ENCODE results near the gene NUP153. TPM values are rescaled to one million over a fixed set of nuclear protein-coding genes. Genes with fewer than 3 reads are reported as not detected.

The NUP153 gene
- polyA plus RNA-seq, 1 of the 3 experiments (the other 2 are of a cell fraction) = 10.5 TPM

GRCh38 chr6:17683428-17683827 lies 23.3 kb downstream of the NUP153 start (continued):
- no peak for TF ChIP-seq ZBTB33 (IDR thresholded peaks at IDR 0.05; ENCODE audit: borderline replicate concordance, low read depth)
- TF ChIP-seq FOXJ3 (CRISPR knock-in tag; IDR thresholded peaks at IDR 0.05) = no peak
- TF ChIP-seq CHD2 (IDR thresholded peaks at IDR 0.05; ENCODE audit: low read length, partially characterized antibody) = no peak
- no peak for TF ChIP-seq POLR2AphosphoS5 (IDR thresholded peaks at IDR 0.05; ENCODE audit: low read depth, low read length)
- no peak for TF ChIP-seq REST (IDR thresholded peaks at IDR 0.05; ENCODE audit: low read depth, low read length)
- no peak for TF ChIP-seq YY1 (IDR thresholded peaks at IDR 0.05; ENCODE audit: low read depth)
- no peak for TF ChIP-seq GABPA (IDR thresholded peaks at IDR 0.05; ENCODE audit: low read depth)
- TF ChIP-seq SIN3A (IDR thresholded peaks at IDR 0.05; ENCODE audit: borderline replicate concordance, low read depth, low read length) = no peak
- no peak for TF ChIP-seq TEAD4 (IDR thresholded peaks at IDR 0.05; ENCODE audit: borderline replicate concordance, insufficient read depth)
- no peak for TF ChIP-seq MAX (IDR thresholded peaks at IDR 0.05; ENCODE audit: low read depth)
- TF ChIP-seq TCF12 (IDR thresholded peaks at IDR 0.05) = no peak
- no peak for TF ChIP-seq SMC3 (IDR thresholded peaks at IDR 0.05; ENCODE audit: low read depth, low read length)

GRCh38 chr6:17679726-17680125 lies 27.0 kb downstream of the NUP153 start:
- no peak overlapping the region for H2AFZ ChIP-seq (ENCODE audit: low read depth)
- DNase-seq = no peak
- peaks cover 100% of the 10 kb centered on the region for H3K79me2 ChIP-seq (ENCODE audit: insufficient read depth)
- peaks cover 12 to 38% of the 10 kb centered on the region in 2 experiments for H3K36me3 ChIP-seq (replicated peaks in 1 of 2; ENCODE audit: control insufficient read depth in 1 of 2, insufficient read depth in 2 of 2, low read length in 1 of 2)
- H3K4me3 ChIP-seq (ENCODE audit: low read depth in 2 of 2, low read length in 1 of 2) = no peak overlapping the region
- H3K9me3 ChIP-seq = no peaks in the 10 kb centered on the region
- H4K20me1 ChIP-seq (ENCODE audit: insufficient read depth) = peaks cover 51% of the 10 kb centered on the region
- H3K4me1 ChIP-seq (ENCODE audit: control insufficient read depth in 1 of 2, insufficient read depth in 2 of 2, low read depth in 1 of 2, low read length in 1 of 2) = no peaks in the 10 kb centered on the region; a peak in 1 of 4 replicates
- no peaks in the 10 kb centered on the region for H3K27me3 ChIP-seq (ENCODE audit: insufficient read depth)
- 94% methylated on average over 8 of the region's 8 CpGs for WGBS (ENCODE audit: low lambda C conversion rate)
- H3K9me2 ChIP-seq = no peaks in the 10 kb centered on the region
- H3K27ac ChIP-seq (ENCODE audit: low read depth in 2 of 2, low read length in 1 of 2) = no peak overlapping the region
- CTCF ChIA-PET = no interaction called here
- no peak overlapping the region for H3K9ac ChIP-seq
- H3K4me2 ChIP-seq = no peak overlapping the region
- POLR2A ChIA-PET = no interaction called here
- peaks cover 5% of the 10 kb centered on the region for H3F3A ChIP-seq (replicated peaks; ENCODE audit: insufficient read depth)
- TF ChIP-seq FOXM1 (IDR thresholded peaks at IDR 0.05; ENCODE audit: low read depth) = no peak
- no peak for TF ChIP-seq IRF3 (IDR thresholded peaks at IDR 0.05; ENCODE audit: low read depth, low read length)
- no peak for TF ChIP-seq SIN3A (IDR thresholded peaks at IDR 0.05; ENCODE audit: borderline replicate concordance, low read depth, low read length)
- TF ChIP-seq USF1 (IDR thresholded peaks at IDR 0.05; ENCODE audit: borderline replicate concordance, low read depth) = no peak
- no peak for TF ChIP-seq PBX3 (IDR thresholded peaks at IDR 0.05)
- no peak for TF ChIP-seq EZH2phosphoT487 (IDR thresholded peaks at IDR 0.05; ENCODE audit: borderline replicate concordance, low read depth)
- TF ChIP-seq TCF12 (IDR thresholded peaks at IDR 0.05) = no peak
- TF ChIP-seq USF2 (IDR thresholded peaks at IDR 0.05; ENCODE audit: borderline replicate concordance, low read depth, low read length) = no peak
- no peak for TF ChIP-seq FOXJ3 (CRISPR knock-in tag; IDR thresholded peaks at IDR 0.05)
- no peak for TF ChIP-seq SMC3 (IDR thresholded peaks at IDR 0.05; ENCODE audit: low read depth, low read length)
- TF ChIP-seq MXI1 (IDR thresholded peaks at IDR 0.05; ENCODE audit: low read depth, low read length) = no peak

Measured in SK-N-SH (cell line).